ENCODE measurements around the gene RASD2. TPM values are rescaled to one million over a fixed set of nuclear protein-coding genes. Genes with fewer than 3 reads are reported as not detected.

RASD2 gene
- total RNA-seq, 1 donor = 0.52 TPM

DNA sequence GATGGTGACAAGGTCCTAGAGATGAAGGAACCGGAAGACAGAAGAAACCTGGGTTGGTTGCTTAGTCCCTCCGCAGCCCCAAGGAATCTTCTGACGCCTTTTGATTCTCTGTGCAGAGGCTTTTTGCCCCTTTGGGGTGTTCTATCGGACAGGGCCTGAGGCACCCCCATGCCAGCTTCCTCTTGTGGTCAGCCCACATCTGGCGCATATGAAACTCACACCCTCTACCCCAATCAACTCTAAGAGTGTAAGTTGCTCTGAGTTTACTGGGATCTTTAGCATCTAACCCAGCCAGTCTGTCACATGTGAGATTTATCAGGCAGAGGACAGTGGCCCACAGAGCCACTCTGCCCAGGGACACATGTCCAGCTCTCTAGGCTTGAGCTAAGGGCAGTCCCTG, 17.4 kb downstream of the RASD2 start:
- H3K4me3 ChIP-seq (ENCODE audit: low read length) = no peak overlapping the region
- no peaks in the 10 kb centered on the region for H3K9me3 ChIP-seq (ENCODE audit: low read depth, low read length)
- no peaks in the 10 kb centered on the region for H3K27me3 ChIP-seq (ENCODE audit: insufficient read depth, low read length)
- H3K4me1 ChIP-seq (ENCODE audit: insufficient read depth, low read length) = peaks cover under 1% of the 10 kb centered on the region

DNA sequence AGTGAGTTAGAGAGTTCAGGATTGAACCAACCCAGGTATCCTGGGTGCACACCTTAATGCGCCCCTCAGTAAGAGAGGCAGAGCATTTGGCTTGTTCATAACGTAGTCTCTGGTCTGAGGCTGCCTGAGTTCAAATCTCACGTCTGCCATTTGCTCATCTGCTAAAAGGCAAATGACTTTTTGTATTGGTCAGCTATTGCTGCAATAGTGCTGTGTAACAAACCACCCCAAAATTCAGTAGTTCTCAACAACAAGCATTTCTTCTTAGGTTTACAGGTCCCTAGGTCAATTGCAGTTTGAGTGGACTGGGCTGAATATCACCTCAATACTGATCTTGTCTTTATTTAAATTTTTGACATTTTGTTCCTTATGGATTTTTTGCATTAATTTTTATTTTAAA, 18.1 kb downstream of the RASD2 start:
- Histone ChIP-seq H3K9me3 (ENCODE audit: low read depth, low read length) (no peaks in the 10 kb centered on the region), H3K4me3 (ENCODE audit: low read length) (no peak overlapping the region), H3K4me1 (ENCODE audit: insufficient read depth, low read length) (no peaks in the 10 kb centered on the region), H3K27me3 (ENCODE audit: insufficient read depth, low read length) (no peaks in the 10 kb centered on the region)

DNA sequence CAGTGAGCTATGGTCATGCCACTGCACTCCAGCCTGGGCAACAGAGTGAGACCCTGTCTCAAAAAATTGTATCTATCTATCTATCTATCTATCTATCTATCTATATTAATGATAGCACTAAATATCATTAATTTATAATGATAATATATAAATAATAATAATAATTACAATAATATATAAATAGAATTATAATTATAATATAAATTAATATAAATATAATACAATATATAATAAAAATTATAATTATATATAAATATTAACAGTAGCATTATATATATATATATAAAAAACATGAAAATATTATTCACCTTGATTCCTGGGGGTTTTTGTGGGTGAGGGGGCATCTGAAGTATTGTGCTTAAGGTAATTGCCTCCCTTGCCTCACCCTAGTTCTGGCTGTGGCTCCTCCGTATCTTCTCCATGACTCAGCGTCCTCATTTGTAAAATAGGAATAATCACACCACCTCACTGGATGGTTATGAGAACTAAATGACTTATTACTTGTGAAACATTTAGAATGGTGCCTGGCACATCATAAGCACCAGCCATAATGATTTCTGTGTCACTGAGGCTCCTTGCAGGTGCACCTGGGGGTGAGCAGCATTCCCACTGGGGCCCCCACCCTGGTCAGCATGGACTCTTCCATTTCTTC, 18.8 kb downstream of the RASD2 start:
- H3K4me1 ChIP-seq (ENCODE audit: insufficient read depth, low read length) = no peaks in the 10 kb centered on the region
- no peaks in the 10 kb centered on the region for H3K27me3 ChIP-seq (ENCODE audit: insufficient read depth, low read length)
- H3K4me3 ChIP-seq (ENCODE audit: low read length) = no peak overlapping the region
- H3K9me3 ChIP-seq (ENCODE audit: low read depth, low read length) = no peaks in the 10 kb centered on the region

DNA sequence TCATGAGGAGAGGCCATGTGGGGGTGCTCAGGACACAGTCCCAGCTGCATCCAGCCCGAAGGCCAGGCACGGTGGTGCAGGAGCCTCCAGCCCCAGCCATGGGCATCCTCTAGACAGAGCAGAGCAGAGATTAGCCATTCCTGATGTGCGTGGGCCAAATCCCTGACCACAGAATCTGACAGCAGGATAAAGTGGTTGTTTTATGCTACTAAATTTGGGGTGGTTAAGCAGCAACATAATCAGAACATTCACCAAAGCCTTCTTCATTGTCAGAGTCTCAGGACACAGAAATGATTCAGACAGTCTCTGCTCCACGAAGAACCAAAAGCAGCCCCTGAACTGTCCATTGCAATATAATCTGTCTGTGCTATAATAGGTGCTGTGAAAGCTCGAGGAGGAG, 19.7 kb downstream of the RASD2 start:
- H3K9me3 ChIP-seq (ENCODE audit: low read depth, low read length) = no peaks in the 10 kb centered on the region
- H3K4me3 ChIP-seq (ENCODE audit: low read length) = no peak overlapping the region
- H3K4me1 ChIP-seq (ENCODE audit: insufficient read depth, low read length) = no peaks in the 10 kb centered on the region
- H3K27me3 ChIP-seq (ENCODE audit: insufficient read depth, low read length) = no peaks in the 10 kb centered on the region

DNA sequence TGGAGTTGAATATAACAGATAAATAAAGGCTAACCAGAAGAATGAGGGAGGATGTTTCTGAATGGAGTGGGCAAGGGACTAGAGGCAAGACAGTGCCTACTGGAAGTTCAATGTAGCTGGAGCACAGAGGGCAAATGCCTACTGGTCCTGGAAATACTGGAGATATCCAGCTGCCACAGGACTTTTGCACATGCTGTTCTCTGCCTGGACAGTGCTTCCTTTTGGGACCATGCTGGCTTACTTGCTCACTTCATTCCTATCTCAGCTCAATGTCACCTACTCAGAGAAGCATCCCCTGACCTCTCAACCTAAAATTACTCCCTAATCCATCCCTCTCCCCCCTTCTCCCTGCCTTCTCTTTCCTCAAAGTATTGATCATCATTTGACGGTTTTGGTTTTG, 20.2 kb downstream of the RASD2 start:
- Histone ChIP-seq H3K27me3 (ENCODE audit: insufficient read depth, low read length) (no peaks in the 10 kb centered on the region), H3K4me3 (ENCODE audit: low read length) (no peak overlapping the region), H3K4me1 (ENCODE audit: insufficient read depth, low read length) (no peaks in the 10 kb centered on the region), H3K9me3 (ENCODE audit: low read depth, low read length) (no peaks in the 10 kb centered on the region)

DNA sequence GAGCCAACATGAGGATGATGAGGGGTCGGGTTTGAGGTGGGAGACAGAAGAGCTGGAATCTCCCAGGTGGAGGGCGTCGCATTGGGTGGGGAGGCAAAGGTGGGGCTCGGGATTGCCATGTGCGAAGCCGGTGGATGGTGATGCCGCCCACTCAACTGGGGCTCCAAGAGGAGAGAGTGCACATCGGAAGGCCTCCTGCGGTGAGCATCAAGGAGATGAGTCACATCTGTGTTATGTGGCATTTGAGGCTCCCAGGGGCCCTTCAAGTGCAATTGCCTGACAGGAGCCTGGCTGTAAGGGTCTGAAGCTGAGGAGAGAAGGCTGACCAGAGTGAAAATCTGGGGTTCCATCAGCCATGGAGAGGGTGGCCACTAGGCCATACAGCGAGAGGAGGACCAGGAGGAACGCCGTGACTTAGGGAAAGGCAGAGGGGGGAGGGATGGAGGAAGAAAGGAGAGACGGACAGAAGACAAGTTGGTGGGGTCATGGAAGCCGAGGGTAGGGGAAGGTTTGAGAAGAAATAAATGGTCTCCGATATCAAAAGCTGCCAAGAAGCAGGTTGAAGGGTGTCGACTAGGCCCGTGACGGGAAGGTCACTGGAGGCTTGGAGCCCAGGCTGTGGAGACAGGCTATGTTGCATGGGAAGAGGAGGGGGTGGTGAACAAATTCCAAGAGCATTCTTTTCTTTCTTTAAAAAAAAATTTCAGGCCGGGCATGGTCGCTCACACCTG, 21.3 kb downstream of the RASD2 start:
- H3K9me3 ChIP-seq (ENCODE audit: low read depth, low read length) = no peaks in the 10 kb centered on the region
- H3K27me3 ChIP-seq (ENCODE audit: insufficient read depth, low read length) = no peaks in the 10 kb centered on the region
- H3K4me1 ChIP-seq (ENCODE audit: insufficient read depth, low read length) = no peaks in the 10 kb centered on the region
- H3K4me3 ChIP-seq (ENCODE audit: low read length) = no peak overlapping the region

DNA sequence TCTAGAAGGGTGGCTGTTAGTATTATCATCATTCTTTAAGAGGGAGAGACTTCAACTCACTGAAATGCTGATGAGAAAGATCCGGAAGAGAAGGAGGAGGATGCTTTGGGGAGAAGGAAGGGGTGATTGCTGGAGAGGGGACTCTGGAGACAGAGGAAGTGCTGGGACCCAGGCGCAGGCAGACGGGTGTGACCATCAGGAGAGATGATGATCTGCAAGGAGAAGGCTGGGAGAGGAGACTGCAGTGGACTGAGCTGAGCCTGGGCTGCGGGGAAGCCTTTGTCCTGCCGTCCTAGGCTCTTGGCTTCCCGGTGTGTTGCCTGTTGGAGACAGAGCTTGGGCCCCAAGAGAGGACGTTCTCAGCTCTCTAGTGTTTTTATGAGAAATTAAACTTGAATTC, 22.6 kb downstream of the RASD2 start:
- no peaks in the 10 kb centered on the region for H3K27me3 ChIP-seq (ENCODE audit: insufficient read depth, low read length)
- no peaks in the 10 kb centered on the region for H3K4me1 ChIP-seq (ENCODE audit: insufficient read depth, low read length)
- H3K9me3 ChIP-seq (ENCODE audit: low read depth, low read length) = no peaks in the 10 kb centered on the region
- H3K4me3 ChIP-seq (ENCODE audit: low read length) = no peak overlapping the region

DNA sequence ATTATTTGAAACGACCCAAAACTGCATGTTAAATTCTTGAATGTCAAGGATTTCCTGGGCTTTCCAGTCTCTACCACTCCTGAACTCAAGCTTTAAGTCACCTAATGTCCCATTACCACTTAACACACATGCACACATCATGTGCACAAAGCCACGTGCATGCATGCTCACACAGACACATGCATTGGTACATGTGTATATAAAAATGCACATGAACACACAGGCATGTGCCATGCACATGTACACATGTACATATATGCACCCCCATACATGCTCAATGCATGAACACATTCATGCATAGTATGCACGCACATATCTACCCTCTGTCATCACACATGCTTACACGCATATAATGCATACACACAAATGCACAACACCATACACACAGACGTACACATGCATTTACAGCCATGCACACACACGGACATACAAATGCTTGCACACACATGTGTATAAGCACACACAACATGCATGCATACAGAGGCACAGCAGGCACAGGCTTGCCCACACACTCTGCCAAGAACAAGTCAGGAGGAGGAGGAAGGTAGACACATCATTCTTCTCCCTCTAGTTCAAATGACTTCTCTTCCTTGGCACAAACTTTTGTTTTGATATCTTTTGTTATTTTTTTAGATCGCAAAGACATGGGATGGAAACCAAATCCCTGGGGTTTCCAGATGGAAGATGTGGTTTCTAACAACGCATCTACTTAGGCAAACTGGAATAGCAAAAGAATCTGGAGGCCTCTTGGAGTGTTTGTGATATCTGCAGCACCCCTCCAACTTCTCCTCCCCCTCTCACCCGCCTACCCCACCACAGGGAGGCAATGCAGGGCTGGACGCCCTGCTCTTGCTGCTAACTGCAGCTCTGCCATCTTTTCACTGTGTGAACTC, 24.6 kb downstream of the RASD2 start:
- no peak overlapping the region for H3K4me3 ChIP-seq (ENCODE audit: low read length)
- no peaks in the 10 kb centered on the region for H3K27me3 ChIP-seq (ENCODE audit: insufficient read depth, low read length)
- no peaks in the 10 kb centered on the region for H3K4me1 ChIP-seq (ENCODE audit: insufficient read depth, low read length)
- H3K9me3 ChIP-seq (ENCODE audit: low read depth, low read length) = no peaks in the 10 kb centered on the region

DNA sequence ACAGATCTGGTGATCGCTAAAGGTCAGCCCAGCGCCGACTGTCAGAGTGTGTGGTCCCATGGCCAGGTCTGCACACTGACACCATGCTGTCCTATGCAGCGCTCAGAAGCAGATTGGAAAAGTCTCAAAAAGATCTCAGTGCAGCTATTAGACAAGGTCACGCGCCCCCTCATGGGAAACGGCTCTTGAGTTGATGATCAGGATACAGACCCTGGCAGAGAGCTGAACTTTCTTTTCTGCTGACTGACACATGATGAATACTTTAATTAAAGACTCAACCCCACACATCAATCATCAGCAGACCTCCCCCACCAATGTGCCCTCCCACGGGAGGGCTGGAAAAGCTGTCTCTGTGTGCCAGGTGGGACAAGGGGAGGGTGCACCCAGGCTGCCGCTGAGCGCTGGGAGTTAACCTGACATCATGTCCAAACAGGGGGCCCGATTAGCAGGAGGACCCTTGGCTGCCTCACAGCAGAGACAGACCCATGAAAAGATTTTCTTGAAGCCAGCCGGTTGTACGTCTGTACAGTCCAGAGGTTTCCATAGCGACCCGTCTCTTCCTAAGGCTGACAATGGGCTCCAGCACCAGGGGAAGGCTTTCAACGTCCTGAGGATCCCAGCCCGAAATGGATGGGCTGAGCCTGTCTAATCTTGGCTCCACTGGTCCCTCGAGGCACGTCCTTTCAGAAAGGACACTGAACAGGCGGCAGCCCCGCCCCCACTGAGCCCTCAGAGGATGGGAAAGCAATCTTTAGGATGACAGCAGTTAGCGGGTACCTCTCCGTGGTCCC, 26.9 kb downstream of the RASD2 start:
- H3K9me3 ChIP-seq (ENCODE audit: low read depth, low read length) = no peaks in the 10 kb centered on the region
- no peaks in the 10 kb centered on the region for H3K4me1 ChIP-seq (ENCODE audit: insufficient read depth, low read length)
- H3K27me3 ChIP-seq (ENCODE audit: insufficient read depth, low read length) = no peaks in the 10 kb centered on the region

DNA sequence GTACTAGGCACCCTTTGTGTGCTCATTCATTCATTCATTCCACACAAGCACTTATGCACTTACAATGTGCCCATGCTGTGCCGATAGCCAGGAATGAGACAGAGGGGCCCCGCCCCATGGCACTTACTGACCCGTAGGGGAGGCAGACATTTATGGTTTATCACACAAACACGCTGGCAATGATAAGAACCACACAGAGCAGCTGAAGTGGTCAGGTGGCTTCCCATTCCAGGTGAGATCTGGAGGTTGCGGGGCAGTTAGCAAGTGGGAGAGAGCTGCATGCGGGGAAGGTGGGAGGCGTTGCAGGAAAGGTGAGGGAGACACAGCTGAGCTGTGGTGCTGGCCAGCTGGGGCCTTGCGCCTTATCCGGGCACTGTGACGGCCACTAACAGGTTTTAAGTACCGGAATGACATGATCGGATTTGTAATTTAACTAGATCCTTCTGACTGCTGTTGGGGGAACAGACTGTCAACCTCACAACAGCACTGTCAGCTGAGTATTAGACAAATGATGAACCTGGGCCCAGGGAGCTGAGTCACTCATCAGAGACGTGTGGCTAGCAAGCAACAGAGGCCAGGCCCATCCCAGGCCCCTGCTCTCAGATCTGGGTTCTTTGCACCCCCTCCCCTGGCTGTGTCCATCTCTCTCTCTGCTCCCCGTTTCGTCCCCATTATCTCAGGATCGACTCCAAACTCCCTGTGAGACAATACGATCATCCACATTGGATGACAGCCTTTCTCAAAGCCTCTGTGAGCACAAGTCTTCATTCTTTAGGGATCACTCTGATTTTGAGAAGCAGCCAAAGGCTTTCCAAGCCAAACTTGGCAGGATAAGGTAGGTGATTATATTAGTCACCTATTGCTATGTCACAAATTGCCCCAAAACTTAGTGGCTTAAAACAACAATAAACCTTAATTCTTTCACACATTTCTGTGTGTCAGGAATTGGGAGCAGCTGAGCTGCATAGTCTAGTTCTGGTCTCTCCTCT, 28.4 kb downstream of the RASD2 start:
- Histone ChIP-seq H3K4me3 (ENCODE audit: low read length) (no peak overlapping the region), H3K9me3 (ENCODE audit: low read depth, low read length) (no peaks in the 10 kb centered on the region), H3K4me1 (ENCODE audit: insufficient read depth, low read length) (no peaks in the 10 kb centered on the region), H3K27me3 (ENCODE audit: insufficient read depth, low read length) (no peaks in the 10 kb centered on the region)

More for the DNA sequence above, 26.9 kb downstream of the RASD2 start:
- H3K4me3 ChIP-seq (ENCODE audit: low read length) = no peak overlapping the region

DNA sequence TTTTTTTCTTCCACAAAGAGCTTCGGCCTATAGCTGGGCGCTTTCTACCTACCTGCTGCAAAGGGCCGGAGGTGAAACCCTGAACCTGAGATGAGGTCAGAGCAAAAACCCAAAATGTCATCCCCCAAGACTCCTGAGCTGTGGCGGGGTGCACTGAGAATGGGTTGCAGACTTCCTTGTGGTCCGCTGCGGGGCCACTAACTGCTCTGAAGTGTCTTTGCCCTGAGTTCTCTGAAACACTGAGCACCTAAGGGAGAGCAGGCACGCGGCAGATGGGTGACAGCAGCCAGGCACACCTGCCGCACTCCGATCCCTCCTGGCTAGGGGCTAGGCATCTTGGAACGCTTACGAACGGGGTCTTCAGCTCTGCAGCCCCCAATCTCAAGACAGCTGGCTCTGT, 29.3 kb downstream of the RASD2 start:
- Histone ChIP-seq H3K4me1 (ENCODE audit: insufficient read depth, low read length) (no peaks in the 10 kb centered on the region), H3K27me3 (ENCODE audit: insufficient read depth, low read length) (no peaks in the 10 kb centered on the region), H3K4me3 (ENCODE audit: low read length) (no peak overlapping the region), H3K9me3 (ENCODE audit: low read depth, low read length) (no peaks in the 10 kb centered on the region)

DNA sequence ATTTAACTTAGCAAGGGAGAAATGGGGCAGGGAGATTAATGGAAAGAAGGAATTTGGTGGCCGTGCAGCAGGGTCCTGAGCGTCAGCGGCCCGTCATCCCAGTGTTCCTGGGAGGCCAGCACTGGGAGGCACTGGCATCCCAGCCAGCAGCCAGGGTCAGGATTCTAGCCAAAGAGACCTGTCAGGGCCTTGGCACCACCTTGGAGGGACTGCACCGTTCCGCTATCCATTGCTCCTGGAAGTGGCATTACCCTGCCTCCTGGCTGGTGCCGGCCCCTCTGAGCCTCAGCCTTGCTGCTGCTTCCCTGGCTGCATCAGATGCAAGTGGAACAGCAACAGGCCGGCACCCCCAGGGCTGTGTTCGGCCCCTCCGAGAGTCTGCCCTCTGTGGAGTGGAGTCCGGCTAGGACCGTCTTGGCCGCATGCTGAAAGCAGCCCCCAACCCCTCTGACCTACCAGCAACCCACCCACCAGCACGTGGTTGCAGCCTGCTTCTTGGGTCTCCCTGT, 30.1 kb downstream of the RASD2 start:
- no peak overlapping the region for H3K4me3 ChIP-seq (ENCODE audit: low read length)
- H3K9me3 ChIP-seq (ENCODE audit: low read depth, low read length) = no peaks in the 10 kb centered on the region
- no peaks in the 10 kb centered on the region for H3K4me1 ChIP-seq (ENCODE audit: insufficient read depth, low read length)
- H3K27me3 ChIP-seq (ENCODE audit: insufficient read depth, low read length) = no peaks in the 10 kb centered on the region

DNA sequence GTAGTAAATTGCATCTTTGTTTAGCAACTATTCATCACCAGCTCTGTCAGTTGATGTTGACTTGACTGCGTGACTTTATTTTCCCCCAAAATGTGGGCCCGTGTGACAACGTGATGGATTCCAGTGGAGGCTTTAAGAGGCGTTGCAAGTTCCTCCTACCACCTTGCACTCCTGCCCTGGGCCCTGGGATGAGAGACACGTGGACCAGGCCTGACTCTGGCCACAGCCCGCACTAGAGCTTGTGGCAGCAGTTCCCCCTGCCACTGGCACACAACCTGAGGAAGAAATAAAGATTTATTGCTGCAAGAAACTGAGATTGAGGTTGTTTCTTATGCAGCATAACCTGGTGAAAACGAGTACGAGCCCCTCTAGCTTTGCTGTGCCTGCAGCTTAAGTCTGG, 31.9 kb downstream of the RASD2 start:
- Histone ChIP-seq H3K9me3 (ENCODE audit: low read depth, low read length) (no peaks in the 10 kb centered on the region), H3K27me3 (ENCODE audit: insufficient read depth, low read length) (no peaks in the 10 kb centered on the region)

More for the DNA sequence above, 31.9 kb downstream of the RASD2 start:
- no peaks in the 10 kb centered on the region for H3K4me1 ChIP-seq (ENCODE audit: insufficient read depth, low read length)
- H3K4me3 ChIP-seq (ENCODE audit: low read length) = no peak overlapping the region
